ENCODE measurements around the gene EXT2. TPM values are rescaled to one million over a fixed set of nuclear protein-coding genes. Genes with fewer than 3 reads are reported as not detected.

EXT2 gene
- total and polyA plus RNA-seq, 2 of the 13 experiments (the other 11 are each of a cell fraction or from before 2014, with no cell fraction given): 61.5 to 68.7 TPM

DNA sequence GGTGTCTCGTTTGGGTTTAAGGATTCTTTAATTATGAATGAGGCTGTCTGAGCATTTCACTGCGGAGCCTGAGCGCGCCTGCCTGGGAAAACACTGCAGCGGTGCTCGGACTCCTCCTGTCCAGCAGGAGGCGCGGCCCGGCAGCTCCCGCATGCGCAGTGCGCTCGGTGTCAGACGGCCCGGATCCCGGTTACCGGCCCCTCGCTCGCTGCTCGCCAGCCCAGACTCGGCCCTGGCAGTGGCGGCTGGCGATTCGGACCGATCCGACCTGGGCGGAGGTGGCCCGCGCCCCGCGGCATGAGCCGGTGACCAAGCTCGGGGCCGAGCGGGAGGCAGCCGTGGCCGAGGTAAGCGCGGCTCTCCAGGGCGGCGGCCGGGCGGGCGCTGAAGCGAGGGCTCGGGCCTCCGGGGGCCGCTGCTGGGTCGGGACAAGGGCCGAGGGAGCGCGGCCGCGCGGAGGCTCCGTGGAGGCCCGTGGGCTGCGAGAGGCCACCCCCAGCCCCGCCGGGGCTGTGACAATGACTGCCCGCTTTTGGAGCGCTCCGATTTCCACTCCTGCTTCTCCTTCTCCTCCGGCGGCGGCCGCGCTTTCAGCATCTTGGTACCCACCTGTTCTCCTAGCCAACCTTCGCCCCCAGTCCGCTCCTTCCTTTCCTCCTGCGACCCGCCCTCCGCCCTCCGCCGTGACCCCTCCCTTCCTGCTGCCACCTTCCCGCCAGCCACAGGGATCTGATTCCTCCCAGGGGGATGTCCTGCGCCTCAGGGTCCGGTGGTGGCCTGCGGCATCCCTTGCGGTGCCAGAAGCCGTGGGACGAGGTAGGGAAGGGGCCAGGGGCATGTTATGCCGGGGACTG, at the start of gene EXT2 (continued):
- TF ChIP-seq, protein P1, sequence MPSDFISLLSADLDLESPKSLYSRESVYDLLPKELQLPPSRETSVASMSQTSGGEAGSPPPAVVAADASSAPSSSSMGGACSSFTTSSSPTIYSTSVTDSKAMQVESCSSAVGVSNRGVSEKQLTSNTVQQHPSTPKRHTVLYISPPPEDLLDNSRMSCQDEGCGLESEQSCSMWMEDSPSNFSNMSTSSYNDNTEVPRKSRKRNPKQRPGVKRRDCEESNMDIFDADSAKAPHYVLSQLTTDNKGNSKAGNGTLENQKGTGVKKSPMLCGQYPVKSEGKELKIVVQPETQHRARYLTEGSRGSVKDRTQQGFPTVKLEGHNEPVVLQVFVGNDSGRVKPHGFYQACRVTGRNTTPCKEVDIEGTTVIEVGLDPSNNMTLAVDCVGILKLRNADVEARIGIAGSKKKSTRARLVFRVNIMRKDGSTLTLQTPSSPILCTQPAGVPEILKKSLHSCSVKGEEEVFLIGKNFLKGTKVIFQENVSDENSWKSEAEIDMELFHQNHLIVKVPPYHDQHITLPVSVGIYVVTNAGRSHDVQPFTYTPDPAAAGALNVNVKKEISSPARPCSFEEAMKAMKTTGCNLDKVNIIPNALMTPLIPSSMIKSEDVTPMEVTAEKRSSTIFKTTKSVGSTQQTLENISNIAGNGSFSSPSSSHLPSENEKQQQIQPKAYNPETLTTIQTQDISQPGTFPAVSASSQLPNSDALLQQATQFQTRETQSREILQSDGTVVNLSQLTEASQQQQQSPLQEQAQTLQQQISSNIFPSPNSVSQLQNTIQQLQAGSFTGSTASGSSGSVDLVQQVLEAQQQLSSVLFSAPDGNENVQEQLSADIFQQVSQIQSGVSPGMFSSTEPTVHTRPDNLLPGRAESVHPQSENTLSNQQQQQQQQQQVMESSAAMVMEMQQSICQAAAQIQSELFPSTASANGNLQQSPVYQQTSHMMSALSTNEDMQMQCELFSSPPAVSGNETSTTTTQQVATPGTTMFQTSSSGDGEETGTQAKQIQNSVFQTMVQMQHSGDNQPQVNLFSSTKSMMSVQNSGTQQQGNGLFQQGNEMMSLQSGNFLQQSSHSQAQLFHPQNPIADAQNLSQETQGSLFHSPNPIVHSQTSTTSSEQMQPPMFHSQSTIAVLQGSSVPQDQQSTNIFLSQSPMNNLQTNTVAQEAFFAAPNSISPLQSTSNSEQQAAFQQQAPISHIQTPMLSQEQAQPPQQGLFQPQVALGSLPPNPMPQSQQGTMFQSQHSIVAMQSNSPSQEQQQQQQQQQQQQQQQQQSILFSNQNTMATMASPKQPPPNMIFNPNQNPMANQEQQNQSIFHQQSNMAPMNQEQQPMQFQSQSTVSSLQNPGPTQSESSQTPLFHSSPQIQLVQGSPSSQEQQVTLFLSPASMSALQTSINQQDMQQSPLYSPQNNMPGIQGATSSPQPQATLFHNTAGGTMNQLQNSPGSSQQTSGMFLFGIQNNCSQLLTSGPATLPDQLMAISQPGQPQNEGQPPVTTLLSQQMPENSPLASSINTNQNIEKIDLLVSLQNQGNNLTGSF (CRISPR knock-in tag; IDR thresholded peaks at IDR 0.05): no peak
- TF ChIP-seq ZMAT3 (CRISPR knock-in tag; conservative IDR thresholded peaks at IDR 0.05) (no peak), ZNF20 (CRISPR knock-in tag; IDR thresholded peaks at IDR 0.05) (no peak), TEAD3 (CRISPR knock-in tag; optimal IDR thresholded peaks at IDR 0.05; ENCODE audit: borderline replicate concordance) (peak; percentile 46), ZNF543 (CRISPR knock-in tag; IDR thresholded peaks at IDR 0.05) (no peak), SMAD3 (CRISPR knock-in tag; IDR thresholded peaks at IDR 0.05) (no peak), SP5 (CRISPR knock-in tag; IDR thresholded peaks at IDR 0.05; ENCODE audit: borderline replicate concordance, low read depth) (no peak), ELF4 (CRISPR knock-in tag; IDR thresholded peaks at IDR 0.05; ENCODE audit: borderline replicate concordance) (no peak), ZNF644 (CRISPR knock-in tag; IDR thresholded peaks at IDR 0.05; ENCODE audit: low read depth) (no peak)
- TF ChIP-seq, protein P2, sequence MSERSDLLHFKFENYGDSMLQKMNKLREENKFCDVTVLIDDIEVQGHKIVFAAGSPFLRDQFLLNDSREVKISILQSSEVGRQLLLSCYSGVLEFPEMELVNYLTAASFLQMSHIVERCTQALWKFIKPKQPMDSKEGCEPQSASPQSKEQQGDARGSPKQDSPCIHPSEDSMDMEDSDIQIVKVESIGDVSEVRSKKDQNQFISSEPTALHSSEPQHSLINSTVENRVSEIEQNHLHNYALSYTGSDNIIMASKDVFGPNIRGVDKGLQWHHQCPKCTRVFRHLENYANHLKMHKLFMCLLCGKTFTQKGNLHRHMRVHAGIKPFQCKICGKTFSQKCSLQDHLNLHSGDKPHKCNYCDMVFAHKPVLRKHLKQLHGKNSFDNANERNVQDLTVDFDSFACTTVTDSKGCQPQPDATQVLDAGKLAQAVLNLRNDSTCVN (CRISPR knock-in tag; IDR thresholded peaks at IDR 0.05; ENCODE audit: borderline replicate concordance): no peak; the same call in 1 of the 2 replicates
- TF ChIP-seq, protein P3, sequence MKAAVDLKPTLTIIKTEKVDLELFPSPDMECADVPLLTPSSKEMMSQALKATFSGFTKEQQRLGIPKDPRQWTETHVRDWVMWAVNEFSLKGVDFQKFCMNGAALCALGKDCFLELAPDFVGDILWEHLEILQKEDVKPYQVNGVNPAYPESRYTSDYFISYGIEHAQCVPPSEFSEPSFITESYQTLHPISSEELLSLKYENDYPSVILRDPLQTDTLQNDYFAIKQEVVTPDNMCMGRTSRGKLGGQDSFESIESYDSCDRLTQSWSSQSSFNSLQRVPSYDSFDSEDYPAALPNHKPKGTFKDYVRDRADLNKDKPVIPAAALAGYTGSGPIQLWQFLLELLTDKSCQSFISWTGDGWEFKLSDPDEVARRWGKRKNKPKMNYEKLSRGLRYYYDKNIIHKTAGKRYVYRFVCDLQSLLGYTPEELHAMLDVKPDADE (CRISPR knock-in tag; IDR thresholded peaks at IDR 0.05): no peak
- TF ChIP-seq, protein P4, sequence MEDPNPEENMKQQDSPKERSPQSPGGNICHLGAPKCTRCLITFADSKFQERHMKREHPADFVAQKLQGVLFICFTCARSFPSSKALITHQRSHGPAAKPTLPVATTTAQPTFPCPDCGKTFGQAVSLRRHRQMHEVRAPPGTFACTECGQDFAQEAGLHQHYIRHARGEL (CRISPR knock-in tag; IDR thresholded peaks at IDR 0.05): no peak
